Cardiac fibroblast (primary cell): ENCODE results near the gene APEH.

ENCODE experiments used
- DNase-seq, 2 donors: peaks; one replicate each; pipeline versions ENCODE4 v3.0.0 to v3.0.0-alpha.2; 2010; ENCODE audit warnings: low read depth in 2 of 2
- H3K4me3 ChIP-seq, 2 donors: replicated peaks in 1 of 2; 1 replicate in 1 of 2; 2 replicates in 1 of 2; pipeline ENCODE4 v1.5.1; 2011; ENCODE audit warnings: low read depth in 2 of 2, low read length in 2 of 2, mild to moderate bottlenecking in 2 of 2, moderate library complexity in 1 of 2
- TF ChIP-seq, protein P1 (sequence below): IDR thresholded peaks from one replicate; pipeline ENCODE4 v1.5.1; 2011; ENCODE audit warnings: low read depth, mild to moderate bottlenecking, low read length, inconsistent platforms

The APEH gene

DNA sequence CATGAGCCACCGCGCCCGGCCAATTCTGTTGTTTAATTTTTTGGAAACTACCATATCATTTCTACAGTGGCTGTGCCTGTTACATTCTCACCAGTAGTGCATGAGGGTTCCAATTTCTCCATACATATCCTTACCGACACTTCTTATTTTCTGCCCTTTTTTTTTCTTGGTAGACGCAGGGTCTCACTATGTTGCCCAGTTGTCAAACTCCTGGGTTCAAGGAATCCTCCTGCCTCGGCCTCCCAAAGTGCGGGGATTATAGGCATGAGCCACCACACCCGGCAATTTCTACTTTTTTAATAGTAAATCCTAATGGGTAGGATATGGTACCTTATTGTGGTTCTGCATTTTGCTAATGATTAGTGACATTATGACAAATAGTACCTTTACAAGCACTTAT is 35.7 kb downstream of the APEH start:
- DNase-seq = no peak
- no peak overlapping the region for H3K4me3 ChIP-seq
- TF ChIP-seq, protein P1, sequence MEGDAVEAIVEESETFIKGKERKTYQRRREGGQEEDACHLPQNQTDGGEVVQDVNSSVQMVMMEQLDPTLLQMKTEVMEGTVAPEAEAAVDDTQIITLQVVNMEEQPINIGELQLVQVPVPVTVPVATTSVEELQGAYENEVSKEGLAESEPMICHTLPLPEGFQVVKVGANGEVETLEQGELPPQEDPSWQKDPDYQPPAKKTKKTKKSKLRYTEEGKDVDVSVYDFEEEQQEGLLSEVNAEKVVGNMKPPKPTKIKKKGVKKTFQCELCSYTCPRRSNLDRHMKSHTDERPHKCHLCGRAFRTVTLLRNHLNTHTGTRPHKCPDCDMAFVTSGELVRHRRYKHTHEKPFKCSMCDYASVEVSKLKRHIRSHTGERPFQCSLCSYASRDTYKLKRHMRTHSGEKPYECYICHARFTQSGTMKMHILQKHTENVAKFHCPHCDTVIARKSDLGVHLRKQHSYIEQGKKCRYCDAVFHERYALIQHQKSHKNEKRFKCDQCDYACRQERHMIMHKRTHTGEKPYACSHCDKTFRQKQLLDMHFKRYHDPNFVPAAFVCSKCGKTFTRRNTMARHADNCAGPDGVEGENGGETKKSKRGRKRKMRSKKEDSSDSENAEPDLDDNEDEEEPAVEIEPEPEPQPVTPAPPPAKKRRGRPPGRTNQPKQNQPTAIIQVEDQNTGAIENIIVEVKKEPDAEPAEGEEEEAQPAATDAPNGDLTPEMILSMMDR = no peak

DNA sequence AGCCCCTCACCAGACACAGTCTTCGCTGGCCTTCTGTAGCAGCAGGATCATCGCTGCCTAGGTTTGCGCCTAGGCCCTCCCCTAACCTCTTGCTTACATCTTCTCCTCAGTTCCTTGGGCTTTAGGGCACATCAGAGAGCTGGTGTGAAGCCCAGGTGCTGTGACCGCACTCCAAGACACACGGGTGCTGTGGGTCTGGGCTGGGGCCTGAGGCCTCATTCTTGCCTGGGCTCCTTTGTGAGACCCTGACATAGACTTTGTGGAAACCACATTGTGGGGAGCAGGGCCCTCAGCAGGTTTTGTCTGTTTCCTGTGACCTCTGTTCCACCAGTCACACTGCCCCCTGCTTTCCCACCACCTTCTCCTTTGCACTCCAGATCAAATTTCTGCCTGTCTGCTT is 37.3 kb downstream of the APEH start:
- TF ChIP-seq, protein P1 = no peak
- DNase-seq = no peak
- no peak overlapping the region for H3K4me3 ChIP-seq

DNA sequence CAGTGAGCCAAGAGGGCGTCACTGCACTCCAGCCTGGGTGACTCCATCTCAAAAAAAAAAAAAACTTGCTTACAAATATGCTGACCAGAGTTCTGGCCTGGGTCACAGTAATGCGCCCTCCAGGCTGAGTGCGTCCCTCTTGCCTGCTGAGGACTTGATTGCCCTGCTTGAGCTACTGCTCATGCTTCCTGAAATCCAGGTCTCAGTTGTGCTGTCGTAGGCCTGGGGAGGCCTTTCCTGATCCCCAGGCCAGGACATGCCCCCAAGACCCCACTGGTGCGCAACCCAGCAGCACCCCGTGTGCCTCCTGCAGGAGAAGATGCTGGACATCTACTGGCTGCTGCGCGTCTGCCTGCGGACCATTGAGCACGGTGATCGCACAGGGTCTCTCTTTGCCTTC is 38.0 kb downstream of the APEH start:
- no peak for DNase-seq
- no peak overlapping the region for H3K4me3 ChIP-seq
- TF ChIP-seq, protein P1 = no peak

DNA sequence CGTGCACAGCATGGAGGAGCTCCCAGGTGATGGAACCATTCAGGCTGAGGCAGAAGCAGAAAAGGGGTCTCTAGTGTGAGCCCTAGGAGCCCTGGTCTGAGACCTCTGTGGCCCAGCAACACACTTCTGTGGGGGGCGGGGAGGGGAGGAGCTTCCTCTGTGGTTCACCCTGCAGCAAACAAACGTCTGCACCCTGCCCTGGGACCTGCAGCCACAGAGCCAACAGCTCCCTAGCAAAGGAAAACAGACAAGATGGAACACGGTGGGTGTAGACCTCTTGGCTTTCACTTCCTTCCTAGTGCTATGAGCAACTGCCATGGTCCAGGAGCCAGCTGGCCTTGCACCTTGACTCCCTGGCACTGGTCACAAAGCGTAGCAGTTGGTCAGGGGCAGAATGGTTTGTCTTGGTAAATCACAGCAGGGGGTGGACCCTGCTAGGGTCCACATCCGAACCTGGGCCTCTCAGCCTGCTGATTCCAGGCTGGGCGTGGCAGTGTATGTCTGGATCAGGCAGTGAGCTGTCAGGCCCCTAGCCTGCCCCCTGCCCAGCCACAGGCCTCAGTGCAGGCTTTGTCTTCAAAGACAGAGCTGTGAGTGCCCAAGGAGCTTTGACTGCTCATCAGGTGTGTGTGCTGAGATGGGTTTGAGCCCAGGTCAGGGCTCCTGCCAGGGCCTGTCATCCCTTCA is 38.6 kb downstream of the APEH start:
- DNase-seq = no peak

DNA sequence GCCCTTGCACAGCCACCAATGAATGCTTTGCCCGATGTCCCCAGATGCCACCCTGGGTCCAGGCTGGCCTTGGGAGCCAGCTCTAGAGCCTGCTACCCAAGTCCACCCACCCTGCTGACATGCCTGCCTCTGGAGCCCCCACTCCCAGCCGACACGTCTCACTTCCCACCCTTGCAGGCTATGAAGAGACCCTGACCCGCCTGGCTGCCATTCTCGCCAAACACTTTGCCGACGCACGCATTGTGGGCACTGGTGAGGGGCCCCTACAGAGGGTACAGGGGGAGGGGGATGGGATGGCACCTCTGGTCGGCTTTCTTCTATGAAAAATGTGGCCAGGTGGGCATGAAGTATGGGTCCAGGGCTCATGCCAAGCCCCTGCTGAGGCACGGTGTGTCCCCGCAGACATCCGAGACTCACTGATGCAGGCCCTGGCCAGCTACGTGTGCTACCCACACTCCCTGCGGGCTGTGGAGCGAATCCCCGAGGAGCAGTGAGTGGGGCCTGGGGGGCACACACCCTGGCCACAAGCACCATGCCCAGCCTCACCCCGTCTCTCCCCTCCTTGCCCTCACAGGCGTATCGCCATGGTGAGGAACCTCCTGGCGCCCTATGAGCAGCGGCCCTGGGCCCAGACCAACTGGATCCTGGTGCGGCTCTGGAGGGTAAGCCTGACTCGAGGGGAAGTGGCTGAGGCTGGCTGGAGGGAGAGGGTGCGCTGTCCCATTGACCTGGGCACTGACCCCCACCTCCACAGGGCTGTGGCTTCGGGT is 39.4 kb downstream of the APEH start:
- TF ChIP-seq, protein P1 = no peak

More for the DNA sequence above, 38.6 kb downstream of the APEH start:
- TF ChIP-seq, protein P1 = no peak
- H3K4me3 ChIP-seq = no peak overlapping the region

DNA sequence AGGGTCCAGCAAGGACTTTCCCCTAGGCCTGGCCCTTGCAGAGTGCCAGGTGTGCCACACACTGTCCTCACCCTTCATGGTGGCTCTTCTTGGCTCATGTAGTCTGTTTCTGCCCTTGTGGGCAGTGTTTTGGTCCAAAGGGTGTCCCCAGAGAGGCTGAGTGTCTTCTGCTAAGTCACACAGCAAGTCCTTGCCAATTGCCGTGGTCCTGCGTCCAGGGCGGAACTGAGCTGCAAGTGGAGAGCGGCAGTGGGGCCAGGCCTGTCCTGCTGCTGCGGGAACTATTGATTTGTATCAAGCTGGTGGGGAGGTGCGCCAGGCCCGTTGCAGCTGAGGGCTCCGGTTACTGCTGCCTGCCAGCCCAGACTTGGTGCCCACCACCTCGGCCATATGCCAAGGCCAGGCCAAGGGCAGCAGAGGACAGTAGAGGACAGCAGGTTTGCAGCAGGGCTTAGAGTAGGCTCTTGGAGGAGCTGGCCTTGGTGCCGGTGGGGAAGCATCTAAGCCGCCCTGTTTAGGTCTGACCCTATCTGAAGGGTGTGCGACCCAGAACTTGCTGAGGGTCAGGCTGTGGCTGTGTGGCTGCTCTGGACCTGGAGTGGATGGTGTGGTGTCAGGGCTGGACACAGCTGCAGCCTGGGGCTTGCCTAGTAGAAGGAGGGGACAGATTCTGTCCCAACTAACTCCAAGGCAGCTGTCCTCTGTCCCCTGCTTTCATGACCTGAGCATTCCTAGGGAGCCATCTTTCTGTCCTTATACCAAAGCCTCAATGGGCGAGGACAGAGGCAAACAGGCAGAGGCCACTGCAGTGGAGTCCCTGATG is 40.8 kb downstream of the APEH start:
- no peak overlapping the region for H3K4me3 ChIP-seq
- TF ChIP-seq, protein P1 = no peak
- no peak for DNase-seq

More for the DNA sequence above, 39.4 kb downstream of the APEH start:
- DNase-seq = no peak
- no peak overlapping the region for H3K4me3 ChIP-seq
